A549 (cell line): ENCODE results near the gene NTM.

Experiments
- CTCF ChIP-seq: fragments of >200 bp; sonication (Bioruptor Twin); formaldehyde crosslinking; IDR thresholded peaks from 3 replicates; pipeline ENCODE4 v1.5.1; 2016
- EP300 ChIP-seq, 2 experiments: fragments of >200 bp; sonication (Bioruptor Twin); formaldehyde crosslinking; IDR thresholded peaks; 2 replicates in 1 of 2; 3 replicates in 1 of 2; pipeline ENCODE4 v1.6.1; 2016 to 2017
- HMGXB4 ChIP-seq: fragments of 250-450 bp; sonication (Bioruptor Pico); IDR thresholded peaks from 2 replicates; pipeline ENCODE4 v1.5.0; 2021; ENCODE audit warnings: mild to moderate bottlenecking, moderate library complexity, borderline replicate concordance
- NFE2L2 ChIP-seq: fragments of 150-350 bp; conservative IDR thresholded peaks from 2 replicates; pipeline ENCODE4 v1.6.1; 2014; ENCODE audit warnings: low read length
- RFX5 ChIP-seq: fragments of 450-650 bp; IDR thresholded peaks from 2 replicates; pipeline ENCODE4 v1.7.1; 2014; ENCODE audit warnings: antibody characterized with exemption, mild to moderate bottlenecking, moderate library complexity
- ZC3H11A ChIP-seq: fragments of 450-650 bp; IDR thresholded peaks from 2 replicates; pipeline ENCODE4 v1.6.1; 2014; ENCODE audit warnings: antibody characterized with exemption, mild to moderate bottlenecking

- TF ChIP-seq CTCF = no peak
- TF ChIP-seq NFE2L2 = no peak
- TF ChIP-seq HMGXB4 = no peak
- no peak for TF ChIP-seq RFX5
- TF ChIP-seq ZC3H11A = no peak
- no peak for TF ChIP-seq EP300 (IDR thresholded peaks at IDR 0.05)
Measured at GRCh38 chr11:132240374-132240773, 870.0 kb downstream of the NTM start.
